Stimulated activated CD8-positive, alpha-beta memory T cell treated with anti-CD3 and anti-CD28 coated beads, Interleukin-15, amount 100 ng/mL, for 1 hour (primary cell): ENCODE data around the gene PGRMC1.
"Not testable (repeated sequence)": the region's sequence is repeated elsewhere in the genome, so short reads cannot be mapped to it uniquely, and the experiment has no call there.

Experiments used
- DNase-seq: peaks from one replicate; pipeline ENCODE4 v3.0.0-alpha.2; 2020; ENCODE audit warnings: low read depth

The PGRMC1 gene

GRCh38 chrX:119235051-119235511 lies 1.0 kb upstream of the PGRMC1 start:
- DNase-seq: no peak

- DNase-seq: no peak
These were observed 807 bp downstream of the PGRMC1 start for GRCh38 chrX:119236623-119237561.

- no peak for DNase-seq
These were observed 1.5 kb downstream of the PGRMC1 start for GRCh38 chrX:119237562-119237942.

- no peak for DNase-seq
These were observed 2.5 kb downstream of the PGRMC1 start for GRCh38 chrX:119238557-119238956.

GRCh38 chrX:119240356-119240755 lies 4.3 kb downstream of the PGRMC1 start:
- DNase-seq: no peak

- DNase-seq: no peak
These were observed 11.6 kb downstream of the PGRMC1 start for GRCh38 chrX:119247702-119248101.

- DNase-seq: no peak
These were observed 13.8 kb downstream of the PGRMC1 start for GRCh38 chrX:119249891-119250290.

- no peak for DNase-seq
These were observed 15.3 kb downstream of the PGRMC1 start for GRCh38 chrX:119251386-119251785.

- DNase-seq: no peak
These were observed 16.6 kb downstream of the PGRMC1 start for GRCh38 chrX:119252716-119253115.

- DNase-seq: no peak
These were observed 30.4 kb downstream of the PGRMC1 start for GRCh38 chrX:119266364-119266995.

GRCh38 chrX:119267115-119267514 lies 31.0 kb downstream of the PGRMC1 start:
- not testable (repeated sequence) for DNase-seq

- no peak for DNase-seq
These were observed 36.9 kb downstream of the PGRMC1 start for GRCh38 chrX:119272882-119273419.

- no peak for DNase-seq
These were observed 37.5 kb downstream of the PGRMC1 start for GRCh38 chrX:119273420-119274192.

GRCh38 chrX:119282347-119282746 lies 46.3 kb downstream of the PGRMC1 start:
- not testable (repeated sequence) for DNase-seq

GRCh38 chrX:119288890-119289393 lies 52.9 kb downstream of the PGRMC1 start:
- no peak for DNase-seq

- no peak for DNase-seq
These were observed 54.4 kb downstream of the PGRMC1 start for GRCh38 chrX:119290476-119290875.

- not testable (repeated sequence) for DNase-seq
These were observed 55.2 kb downstream of the PGRMC1 start for GRCh38 chrX:119291246-119291645.

GRCh38 chrX:119292445-119292844 lies 56.4 kb downstream of the PGRMC1 start:
- no peak for DNase-seq
